H4 (cell line): Measurements from ENCODE around the gene SCYGR5. TPM values are rescaled to one million over a fixed set of nuclear protein-coding genes. Genes with fewer than 3 reads are reported as not detected.
A peak's percentile ranks its signal among the peaks of the same experiment; 100 is the strongest.
"Not testable (repeated sequence)": the region's sequence is repeated elsewhere in the genome, so short reads cannot be mapped to it uniquely, and the experiment has no call there.

Experiments
- DNase-seq: peaks from one replicate; pipeline ENCODE4 v3.0.0-alpha.2; 2015; ENCODE audit warnings: low spot score
- total RNA-seq: library from RNA; depleted of rRNA; stranded (reverse); fragments of >200 nt; shearing (Covaris generic); gene quantifications from 2 replicates; pipeline ENCODE4 v1.2.3, GENCODE V29; 2014; rRNA removed

The SCYGR5 gene, protein sequence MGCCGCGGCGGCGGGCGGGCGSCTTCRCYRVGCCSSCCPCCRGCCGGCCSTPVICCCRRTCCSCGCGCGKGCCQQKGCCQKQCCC
- not detected in 2 replicates for total RNA-seq

DNA sequence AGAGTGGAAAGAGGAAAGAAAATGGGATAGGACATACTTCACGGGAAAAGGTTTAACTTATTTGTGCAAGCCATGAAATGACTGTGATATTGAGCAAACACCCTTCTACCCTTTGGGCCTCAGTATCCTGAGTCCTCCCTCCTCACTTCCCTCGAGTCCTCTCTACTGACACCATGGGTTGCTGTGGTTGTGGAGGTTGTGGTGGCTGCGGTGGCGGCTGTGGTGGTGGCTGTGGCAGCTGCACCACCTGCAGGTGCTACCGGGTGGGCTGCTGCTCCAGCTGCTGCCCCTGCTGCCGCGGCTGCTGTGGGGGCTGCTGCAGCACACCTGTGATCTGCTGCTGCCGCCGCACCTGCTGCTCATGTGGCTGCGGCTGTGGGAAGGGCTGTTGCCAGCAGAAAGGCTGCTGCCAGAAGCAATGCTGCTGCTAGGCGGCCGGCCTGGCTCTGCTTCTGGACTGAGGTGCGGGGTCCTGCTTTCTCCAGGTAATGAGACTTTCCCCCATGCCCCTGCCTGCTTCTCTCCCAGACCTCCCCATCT is at the start of gene SCYGR5:
TSS of gene SCYGR5 (plus strand) at position 174 of the 540 bp plus-strand sequence. CDS start at position 174, 0 bp downstream.
- not testable (repeated sequence) for DNase-seq

DNA sequence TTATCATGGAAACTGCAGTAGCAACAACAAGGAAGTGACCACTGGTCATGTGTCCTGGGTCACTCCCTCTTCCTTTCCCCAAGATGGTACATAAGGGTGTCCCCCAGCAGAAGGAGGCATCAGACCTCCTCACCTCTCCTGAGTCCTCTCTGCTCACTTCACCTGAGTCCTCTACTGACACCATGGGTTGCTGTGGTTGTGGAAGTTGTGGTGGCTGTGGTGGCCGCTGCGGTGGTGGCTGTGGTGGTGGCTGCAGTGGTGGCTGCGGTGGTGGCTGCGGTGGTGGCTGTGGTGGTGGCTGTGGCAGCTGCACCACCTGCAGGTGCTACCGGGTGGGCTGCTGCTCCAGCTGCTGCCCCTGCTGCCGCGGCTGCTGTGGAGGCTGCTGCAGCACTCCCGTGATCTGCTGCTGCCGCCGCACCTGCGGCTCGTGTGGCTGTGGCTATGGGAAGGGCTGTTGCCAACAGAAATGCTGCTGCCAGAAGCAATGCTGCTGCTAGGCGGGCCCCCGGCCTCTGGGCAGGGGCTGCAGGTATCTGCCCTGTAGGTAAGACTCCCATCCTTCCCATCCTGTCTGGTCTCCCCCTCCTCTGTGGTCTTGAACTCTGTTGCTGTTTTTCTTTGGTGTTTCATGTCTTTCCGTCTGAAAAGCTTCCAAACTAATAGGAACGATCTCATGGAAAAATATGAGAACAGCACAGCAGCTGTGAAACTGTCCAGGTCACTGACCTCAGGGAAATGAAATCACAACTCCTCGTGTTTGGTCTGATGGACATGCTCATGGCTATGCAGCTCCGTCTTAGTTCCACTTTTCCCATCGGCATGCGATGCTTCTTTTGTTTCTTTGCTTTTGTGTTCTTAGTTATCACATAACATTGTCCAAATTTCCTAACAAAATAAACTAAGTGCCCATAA is 49.0 kb upstream of the SCYGR5 start, which contains the start of gene SCYGR4:
TSS of gene SCYGR4 (plus strand) at position 183 of the 915 bp plus-strand sequence. CDS start at position 183, 0 bp downstream.
- no peak for DNase-seq

DNA sequence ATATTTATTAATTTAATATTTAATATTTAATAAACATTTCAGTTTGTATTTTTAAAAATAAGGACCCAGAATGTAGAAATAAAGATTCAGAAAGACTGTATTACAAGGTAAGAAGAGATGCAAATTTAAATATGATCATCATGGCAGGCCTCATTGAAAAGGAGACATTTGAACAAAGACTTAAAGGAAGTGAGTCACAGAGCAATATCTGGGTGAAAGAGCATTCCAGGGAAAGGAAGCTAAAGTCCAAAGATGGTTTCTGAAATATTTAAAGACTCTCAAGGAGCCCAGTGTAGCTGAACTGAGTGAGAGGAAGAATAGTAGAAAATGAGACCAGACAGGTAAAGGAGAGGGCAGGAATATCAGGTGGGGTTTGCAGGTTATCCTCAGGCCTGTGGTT is 43.4 kb upstream of the SCYGR5 start:
- DNase-seq: no peak

DNA sequence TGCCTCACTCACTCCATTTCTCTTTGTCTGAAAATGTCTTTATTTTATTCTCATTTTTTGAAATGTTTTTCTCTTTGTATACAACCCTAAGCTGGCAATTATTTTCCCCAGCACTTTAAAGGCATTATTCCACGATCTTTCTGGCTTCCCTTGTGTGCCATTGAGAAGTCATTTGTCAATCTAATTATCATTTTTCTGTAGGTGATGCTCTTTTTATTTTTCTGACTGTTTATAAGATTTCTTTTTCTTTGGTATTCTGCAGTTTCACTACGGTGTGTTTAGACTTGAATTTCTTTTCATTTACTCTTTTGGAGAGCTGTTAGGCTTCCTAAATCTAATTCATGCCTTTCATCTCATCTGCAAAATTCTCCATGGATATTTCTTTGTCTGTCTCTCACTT is 41.2 kb upstream of the SCYGR5 start:
- no peak for DNase-seq

DNA sequence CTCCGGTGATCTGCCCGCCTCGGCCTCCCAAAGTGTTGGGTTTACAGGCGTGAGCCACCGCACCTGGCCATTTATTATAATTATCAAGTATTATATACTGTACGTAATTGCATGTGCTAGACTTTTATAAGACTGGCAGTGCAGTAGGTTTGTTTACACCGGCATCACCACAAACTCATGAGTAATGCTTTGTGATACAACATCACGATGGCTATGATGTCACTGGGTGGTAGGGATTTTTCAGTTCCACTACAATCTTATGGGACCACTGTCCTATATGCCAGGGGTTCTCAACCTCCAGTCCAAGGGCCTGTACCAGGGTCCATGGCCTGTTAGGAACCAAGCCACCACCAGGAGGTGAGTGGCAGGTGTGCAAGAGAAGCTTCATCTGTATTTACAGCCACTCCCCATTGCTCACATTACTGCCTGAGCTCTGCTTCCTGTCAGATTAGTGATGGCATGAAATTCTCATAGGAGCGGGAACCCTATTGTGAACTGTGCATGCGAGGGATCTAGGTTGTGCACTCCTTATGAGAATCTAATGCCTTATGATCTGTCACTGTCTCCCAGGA is 39.9 kb upstream of the SCYGR5 start:
- DNase-seq: peak; percentile 49

DNA sequence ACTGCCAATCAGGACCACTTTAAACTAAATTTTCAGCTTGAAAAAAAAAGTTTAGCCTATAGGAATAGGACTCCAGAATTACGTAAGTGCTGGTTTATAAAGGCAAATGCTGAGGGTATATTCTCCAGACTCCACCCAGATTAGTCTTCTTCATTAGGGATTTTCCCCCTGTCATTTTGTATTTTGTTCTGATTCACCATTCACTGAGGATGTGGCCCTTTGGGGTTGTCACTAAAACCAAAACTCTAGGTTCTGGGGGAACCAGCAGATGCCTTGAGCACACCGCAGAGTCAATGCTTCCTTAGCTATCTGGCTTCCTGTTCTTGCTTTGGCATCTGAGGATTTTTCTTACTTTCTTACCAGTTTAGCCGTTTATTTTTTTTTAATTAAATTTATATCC is 38.8 kb upstream of the SCYGR5 start:
- DNase-seq: no peak

DNA sequence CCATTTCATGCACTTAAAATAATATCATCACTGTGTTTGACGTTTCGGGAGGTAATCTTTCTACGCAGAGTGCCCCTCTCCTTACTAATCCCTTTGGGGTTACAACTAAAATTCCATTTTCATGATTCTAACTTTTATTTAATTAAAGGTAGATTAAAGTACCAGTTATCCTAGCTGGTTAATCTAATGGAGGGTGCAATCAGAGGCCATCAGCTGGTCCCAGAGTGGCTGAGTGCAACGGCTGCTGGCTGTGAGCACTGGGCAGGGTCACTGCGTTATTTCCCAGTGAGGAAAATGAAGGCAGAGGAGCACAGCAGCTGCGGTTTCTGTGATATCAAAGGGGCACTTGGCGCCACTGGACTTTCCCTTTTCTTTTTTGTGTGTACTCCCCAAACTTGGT is 37.2 kb upstream of the SCYGR5 start:
- DNase-seq: no peak

DNA sequence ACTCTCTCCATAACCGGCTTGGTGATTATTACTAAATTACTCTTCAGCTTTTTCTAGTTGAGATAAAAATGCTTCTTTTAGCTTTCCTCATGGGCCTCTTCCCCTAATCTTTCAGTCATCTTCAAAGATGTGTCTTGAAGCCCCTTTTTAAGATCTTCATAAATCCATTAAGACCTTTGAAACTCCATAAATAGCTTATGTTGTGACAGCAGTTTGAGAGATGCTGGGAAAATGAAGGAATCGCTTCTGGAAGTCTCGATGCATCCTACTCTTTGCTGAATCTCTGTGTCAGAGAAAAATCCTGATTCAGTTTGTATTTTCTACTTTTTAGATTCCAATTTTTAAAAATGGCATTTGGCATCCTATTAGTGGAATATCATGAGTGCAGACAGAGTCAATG is 36.3 kb upstream of the SCYGR5 start:
- no peak for DNase-seq

DNA sequence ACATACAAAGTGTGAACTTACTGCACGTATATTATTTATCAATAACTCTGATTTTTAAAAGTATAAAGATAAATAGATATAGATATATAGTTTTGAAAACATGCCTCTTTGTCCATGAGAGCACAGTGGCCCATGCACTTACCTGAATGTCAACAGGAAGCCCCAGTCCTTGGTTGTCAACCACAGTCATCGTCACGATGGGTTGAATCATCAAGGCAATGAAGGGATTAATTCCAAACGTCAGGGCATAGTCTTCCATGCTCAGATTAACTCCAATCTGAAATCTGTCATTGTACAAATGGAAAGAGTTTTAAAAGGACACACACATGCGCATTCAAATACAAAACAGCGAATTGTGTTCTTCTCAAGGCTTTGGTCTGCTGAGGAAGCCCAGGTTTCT is 33.8 kb upstream of the SCYGR5 start:
- no peak for DNase-seq

DNA sequence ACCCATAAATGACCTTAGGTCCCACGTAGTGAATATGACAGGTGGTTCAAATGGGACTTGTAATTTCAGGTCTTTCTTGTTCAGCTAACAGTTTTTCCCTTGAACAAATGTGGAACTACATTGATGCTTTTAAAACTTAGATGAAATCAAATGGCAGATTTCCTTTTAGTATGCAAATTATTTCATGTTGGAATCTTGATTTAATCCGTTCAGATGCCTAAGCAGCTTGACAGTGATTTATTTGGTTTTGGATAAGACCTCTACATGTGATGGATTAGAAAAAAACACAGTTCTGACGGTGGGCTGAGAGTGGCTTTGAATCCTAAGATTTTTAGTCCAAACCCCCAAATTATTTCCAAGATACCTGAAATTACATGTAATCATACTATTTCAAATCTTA is 32.4 kb upstream of the SCYGR5 start:
- no peak for DNase-seq

DNA sequence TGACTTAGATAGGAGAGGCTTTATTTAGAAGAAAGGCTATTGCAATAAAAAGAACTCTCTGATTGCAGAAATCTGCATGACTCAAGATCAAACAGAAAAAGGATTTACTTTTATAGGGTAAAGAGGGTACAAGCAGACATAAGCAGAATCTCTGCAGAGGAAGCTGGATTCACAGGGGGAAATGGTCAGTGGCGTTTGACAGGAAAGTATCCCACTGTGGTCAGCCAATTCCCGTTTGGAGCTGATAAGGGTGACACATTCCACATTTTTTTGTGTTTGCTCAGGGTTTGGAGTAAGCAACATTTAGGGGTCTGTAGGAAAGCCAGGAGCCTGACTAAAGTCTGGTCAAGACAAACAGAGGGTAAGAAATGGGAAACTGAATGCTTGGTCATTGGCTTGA is 23.9 kb upstream of the SCYGR5 start:
- no peak for DNase-seq

DNA sequence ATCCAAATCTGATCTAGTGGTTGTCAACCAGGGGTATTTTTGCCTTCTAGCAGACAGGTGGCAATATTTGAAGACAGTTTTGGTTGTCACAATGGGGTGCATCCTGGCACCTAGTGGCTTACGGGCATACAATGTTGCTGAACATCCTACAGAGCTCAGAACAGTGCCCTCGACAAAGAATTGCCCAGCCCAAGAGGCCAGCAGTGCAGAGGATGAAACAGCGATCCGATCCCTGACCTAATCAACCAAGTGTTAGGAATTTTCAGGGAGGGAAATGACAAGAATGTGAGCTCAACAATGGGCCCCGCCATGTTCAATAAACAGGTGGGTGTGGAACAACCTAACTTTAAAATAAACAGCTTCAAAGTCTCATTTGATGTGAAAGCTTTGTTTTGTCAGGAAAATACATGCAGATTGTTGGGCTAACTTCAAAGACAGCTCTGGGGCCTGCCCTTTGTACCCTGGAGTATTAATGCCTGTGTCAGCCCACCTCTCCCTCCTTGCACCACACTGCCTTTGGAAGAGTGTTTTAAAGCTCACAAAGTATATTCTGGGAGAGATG is 22.5 kb upstream of the SCYGR5 start:
- DNase-seq: no peak

DNA sequence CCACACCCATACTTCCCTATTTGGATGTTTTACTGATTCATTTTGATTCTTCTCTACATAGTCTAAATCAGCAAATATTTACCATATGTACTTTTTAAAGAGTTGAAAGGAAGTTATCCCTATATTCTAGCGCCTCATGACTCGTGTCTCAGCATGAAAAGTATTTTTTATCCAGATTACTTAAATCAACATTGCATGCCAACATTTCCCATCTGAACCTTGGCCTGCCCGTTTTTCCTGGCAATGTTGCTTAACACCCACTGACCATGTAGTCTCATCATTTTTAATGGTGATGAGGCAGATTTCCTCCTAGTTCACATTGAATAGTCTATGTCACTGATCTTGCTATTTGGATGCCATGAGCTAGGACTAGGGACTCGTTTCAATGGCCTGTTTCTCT is 13.2 kb upstream of the SCYGR5 start:
- DNase-seq: no peak

DNA sequence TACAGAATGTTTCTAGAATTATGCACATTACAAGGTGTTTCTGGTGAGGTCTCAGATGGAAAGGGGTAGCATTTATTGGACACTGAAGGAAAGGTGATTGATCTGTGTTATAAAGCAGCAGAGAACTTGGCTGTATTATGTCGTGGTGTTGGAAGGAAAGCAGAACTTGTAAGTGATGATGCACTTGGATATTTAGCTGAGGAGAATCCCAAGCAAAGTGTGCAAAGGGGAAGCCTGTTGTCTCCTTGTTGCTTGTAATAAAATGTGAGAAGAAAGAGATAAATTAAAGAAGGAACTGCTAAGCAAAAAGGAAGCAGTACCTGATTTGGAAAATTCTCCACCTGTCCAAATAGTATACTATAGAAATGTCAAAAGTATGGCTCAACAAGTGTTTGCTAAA is 12.2 kb upstream of the SCYGR5 start:
- DNase-seq: no peak

DNA sequence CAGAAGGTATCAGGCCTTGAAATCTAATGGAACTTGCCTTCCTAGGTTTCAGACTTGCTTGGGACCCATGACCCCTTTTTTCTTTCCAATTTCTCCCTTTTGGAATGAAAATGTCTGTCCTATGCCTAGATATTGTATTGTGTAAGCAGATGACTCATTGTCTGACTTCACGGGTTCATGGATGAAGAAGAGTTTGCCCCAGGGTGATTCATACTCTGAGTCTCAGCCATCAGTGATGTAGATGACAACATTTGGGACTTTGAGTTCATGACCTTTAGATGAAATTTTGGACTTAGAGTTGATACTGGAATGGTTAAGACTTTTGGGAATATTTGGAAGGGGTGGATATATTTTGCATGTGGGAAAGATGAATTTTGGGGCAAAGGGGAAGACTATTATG is 11.2 kb upstream of the SCYGR5 start:
- peak; percentile 67 for DNase-seq

DNA sequence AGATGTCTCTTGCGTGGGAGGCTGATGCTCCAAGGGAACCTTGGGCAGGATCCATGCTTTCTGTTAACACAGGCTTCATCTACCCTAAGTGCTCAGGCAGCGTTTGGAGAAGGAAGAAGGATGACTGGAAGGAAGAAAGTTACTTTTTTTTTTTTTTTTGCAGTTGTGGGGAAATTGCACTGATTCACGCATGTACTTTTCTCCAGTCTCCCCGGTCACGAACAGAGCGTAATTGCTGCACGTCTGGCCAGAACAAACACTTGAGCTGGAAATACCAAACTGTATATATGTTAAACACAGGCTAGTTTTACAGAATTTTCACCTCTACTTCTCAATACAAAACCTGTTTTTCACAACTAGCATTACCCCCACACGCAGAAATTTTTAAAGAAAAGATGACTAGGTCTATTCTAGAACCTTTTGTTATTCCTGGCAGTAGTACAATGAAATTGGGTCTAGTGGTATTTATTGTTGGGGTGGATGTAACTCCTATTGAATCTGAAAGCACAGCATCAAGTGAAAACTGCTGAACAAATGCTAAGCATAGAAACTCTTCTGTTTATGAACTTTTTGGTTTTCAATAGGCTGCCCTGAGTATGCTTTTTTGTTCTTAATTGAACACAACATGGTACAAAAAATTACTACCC is 9.3 kb upstream of the SCYGR5 start:
- DNase-seq: no peak

DNA sequence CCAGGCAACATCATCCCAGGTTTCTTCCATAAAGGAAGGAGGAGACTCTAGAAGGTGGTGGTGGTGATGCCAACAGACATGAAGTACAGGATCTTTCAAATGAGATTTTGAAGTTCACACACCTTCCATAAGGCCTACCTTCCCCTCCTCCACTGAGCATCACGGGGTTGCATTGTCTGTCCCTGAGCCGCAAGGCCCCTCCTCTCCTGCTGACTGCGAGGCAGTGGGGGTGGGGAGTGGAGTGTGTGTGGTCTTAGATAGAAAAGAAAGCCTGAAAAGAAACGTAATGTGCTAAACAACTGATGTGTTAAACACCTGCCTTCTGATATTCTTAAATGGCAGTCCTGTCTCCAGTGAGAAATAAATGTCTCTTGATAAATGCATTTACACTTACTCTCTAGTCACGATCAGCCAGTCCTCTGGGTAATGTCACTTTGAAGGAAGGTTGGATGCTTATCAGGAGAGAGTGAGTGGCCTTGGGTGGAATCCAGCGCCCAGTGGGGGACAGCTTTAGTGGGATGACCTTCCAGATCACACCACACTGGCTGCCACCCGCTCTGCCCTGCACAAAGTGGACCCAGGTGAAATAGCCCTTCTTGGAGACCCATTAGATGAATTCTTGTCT is 5.5 kb upstream of the SCYGR5 start:
- DNase-seq: no peak

DNA sequence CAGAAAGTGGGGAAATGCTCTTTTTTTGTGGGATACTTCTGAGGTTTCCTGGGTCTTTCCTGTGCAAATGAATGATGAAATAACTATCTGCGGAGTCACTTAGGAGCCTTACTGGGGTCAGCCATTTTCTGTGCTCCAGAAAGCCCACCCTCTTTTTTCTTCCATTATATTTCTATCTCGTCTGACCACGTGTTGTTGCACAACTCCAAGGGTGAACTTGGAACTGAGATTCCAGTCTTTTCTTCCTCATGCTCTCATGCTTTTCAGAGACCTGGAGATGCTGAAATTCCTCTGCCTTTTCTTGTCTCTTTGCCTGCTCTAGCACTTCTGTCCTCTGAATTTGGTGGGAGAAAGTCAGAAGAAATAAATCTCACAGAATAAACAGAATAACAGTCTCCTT is 4.8 kb upstream of the SCYGR5 start:
- no peak for DNase-seq

DNA sequence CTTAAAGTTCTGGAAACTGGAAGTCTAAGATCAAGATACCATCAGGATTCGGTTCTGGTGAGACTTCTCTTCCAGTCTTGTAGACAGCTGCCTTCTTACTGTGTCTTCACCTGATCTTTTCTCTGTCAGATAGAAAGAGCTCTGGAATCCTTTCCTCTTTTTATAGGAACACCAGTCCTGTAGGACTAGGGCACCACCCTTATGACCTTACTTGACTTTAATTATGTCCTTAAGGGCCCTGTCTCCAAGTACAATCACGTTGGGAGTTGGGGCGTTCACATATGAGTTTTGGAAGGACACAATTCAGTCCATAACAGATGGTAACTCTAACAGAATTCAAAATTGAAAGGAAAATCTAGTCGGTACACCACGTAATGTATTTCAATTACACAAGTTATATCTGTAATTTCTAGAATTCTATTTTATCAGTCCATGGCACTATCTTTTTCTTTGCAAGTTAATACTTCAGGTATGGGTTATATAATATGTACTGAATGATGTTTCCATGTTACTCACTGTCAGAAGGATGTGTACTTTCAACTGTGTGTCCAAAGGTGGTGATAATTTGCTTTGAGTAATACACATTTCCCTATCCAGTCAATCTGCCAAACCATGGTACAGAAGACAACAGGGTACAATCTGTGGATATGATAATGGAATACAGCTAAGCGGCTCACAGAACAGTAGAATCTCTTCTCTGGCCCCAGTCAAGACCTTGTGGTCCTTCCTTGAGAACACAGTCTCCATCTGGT is 1.2 kb upstream of the SCYGR5 start:
- DNase-seq: no peak

DNA sequence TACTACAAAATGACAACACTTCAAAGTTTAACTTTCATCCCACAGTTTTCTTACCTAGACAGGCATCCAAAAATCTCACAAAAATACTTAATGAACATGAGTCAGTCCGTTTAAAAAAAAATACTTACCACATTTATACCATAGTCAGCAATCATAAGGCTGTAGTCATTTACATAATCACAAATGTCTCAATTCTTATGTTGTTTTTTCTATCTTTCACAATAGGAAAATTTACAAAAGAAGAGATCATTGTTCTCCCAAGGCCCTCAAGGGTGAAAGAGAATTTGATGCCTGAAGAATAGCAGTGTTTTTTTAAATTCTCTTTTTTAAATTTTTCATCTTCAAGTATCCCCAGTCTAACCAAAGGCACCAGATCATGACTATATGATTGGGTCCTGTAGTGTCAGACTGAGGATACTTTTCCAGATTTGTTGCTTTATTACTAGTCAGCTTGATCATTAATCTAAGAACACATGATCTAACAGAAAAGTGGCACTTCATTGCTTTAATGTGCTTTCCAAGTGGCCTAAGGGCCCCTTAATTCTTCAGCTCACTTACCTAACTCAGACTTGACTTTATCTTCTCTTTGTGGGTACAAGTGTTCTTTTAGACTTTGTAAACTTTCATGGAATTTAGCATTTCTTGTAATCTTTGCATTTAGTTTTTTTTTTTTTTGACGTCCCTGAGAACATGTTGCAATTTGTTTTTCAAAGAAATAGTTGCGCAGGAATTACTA is 4.7 kb downstream of the SCYGR5 start:
- no peak for DNase-seq
